Measurements from ENCODE around the gene C1orf159.

The C1orf159 gene

DNA sequence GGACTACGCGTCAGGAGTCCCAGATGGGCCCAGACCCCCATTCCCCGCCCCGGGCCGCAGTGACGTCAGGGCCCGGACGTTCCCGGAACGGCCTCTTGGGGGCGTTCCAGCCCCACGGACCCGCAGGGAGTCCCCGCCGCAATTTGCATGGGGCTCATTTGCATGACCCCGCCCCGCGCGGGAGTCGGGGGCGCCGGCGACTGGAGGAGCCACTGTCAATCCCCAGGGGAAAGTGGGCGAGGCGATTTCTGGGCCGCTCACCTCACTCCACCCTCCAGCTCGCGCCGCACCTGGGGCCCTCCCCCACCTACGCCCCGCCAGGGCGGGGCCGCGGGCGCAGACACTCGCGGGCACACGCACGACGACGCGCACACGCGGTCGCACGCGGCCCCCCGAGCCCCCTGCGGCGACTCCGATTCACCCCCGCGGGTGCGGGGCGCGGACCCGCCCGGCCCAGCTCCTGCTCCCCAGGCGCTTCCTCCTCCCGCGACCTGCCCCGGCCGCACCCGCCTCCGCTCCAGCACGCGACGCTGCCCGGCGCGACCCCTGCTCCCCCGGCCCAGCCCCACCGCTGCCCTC lies 82.8 kb downstream of the C1orf159 start:
- DNase-seq = peak; percentile 73

DNA sequence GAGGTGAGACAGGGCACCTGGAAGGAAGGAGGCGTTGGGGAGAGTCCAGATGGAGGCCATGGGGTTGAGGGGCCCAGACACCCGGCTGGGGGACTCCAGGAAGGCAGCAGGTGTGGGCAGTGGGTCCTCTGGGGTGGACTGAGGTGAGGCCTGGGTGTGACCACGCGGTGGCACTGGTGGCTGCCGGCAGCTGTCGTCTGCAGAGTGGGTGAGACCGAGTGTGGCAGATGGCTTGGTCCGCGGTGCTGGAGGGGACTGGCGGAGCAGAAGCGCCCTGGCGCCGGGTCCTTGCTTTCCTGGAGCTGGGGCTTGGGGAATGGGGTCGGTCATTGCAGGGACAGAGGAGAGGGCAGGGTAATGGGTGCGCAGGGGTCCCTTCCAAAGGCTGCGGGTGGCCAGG lies 83.5 kb downstream of the C1orf159 start:
- no peak for DNase-seq
